RWPE1 (cell line): ENCODE data around the gene OTUD6A.

ENCODE experiments used
- CTCF ChIA-PET: fragments of 350-600 bp; sonication (Branson Sonifier 250); formaldehyde crosslinking; extraction: SDS; loops from one replicate; lab custom pipeline; 2021; lab: Yijun Ruan, JAX
- POLR2A ChIA-PET: fragments of 400-600 bp; formaldehyde crosslinking; extraction: SDS; loops from one replicate; lab custom pipeline; 2020; ENCODE audit warnings: antibody characterized with exemption; ENCODE audit not compliant: low non-redundant PET; lab: Yijun Ruan, JAX
- DNase-seq: peaks from one replicate; pipeline ENCODE4 v3.0.0; 2012; ENCODE audit warnings: low spot score
- H3K27ac ChIP-seq: fragments of 450-650 bp; 2 replicates; pipeline ENCODE4 v1.5.1; 2017
- CTCF ChIP-seq: fragments of 450-650 bp; conservative IDR thresholded peaks from 2 replicates; pipeline ENCODE4 v1.5.1; 2017; ENCODE audit warnings: low read depth, mild to moderate bottlenecking

OTUD6A gene

GRCh38 chrX:70034646-70035045 lies 27.6 kb upstream of the OTUD6A start:
- ChIA-PET POLR2A (no interaction called here), CTCF (interaction anchor here (0.7 kb wide), 1 partner anchor 62 kb away, joined by 3 read pairs; no protein-coding TSS in a partner anchor)
- no peak for DNase-seq
- no peak for TF ChIP-seq CTCF
- H3K27ac ChIP-seq, result no peak overlapping the region

GRCh38 chrX:70038515-70038914 lies 23.7 kb upstream of the OTUD6A start:
- no peak for TF ChIP-seq CTCF
- H3K27ac ChIP-seq, result no peak overlapping the region
- CTCF ChIA-PET, result interaction anchor here (0.6 to 1.1 kb wide), 3 partner anchors 8 to 1934 kb away, joined by 3 read pairs; no protein-coding TSS in a partner anchor
- no peak for DNase-seq
- POLR2A ChIA-PET, result no interaction called here

- POLR2A ChIA-PET, result no interaction called here
- CTCF ChIA-PET, result interaction anchor here (0.6 to 1.1 kb wide), 3 partner anchors 8 to 1933 kb away, joined by 3 read pairs; no protein-coding TSS in a partner anchor
These were observed 23.3 kb upstream of the OTUD6A start for GRCh38 chrX:70038951-70039350.

GRCh38 chrX:70039758-70040157 lies 22.5 kb upstream of the OTUD6A start:
- ChIA-PET CTCF (interaction anchor here (0.7 kb wide), 1 partner anchor 56 kb away, joined by 3 read pairs; no protein-coding TSS in a partner anchor), POLR2A (no interaction called here)
- no peak overlapping the region for H3K27ac ChIP-seq
- no peak for TF ChIP-seq CTCF
- no peak for DNase-seq

More at GRCh38 chrX:70038951-70039350, 23.3 kb upstream of the OTUD6A start:
- no peak for TF ChIP-seq CTCF
- no peak for DNase-seq
- H3K27ac ChIP-seq, result no peak overlapping the region

GRCh38 chrX:70041993-70042392 lies 20.3 kb upstream of the OTUD6A start:
- DNase-seq, result no peak
- no peak overlapping the region for H3K27ac ChIP-seq
- CTCF ChIA-PET, result interaction anchor here (0.6 kb wide), 1 partner anchor 1329 kb away, joined by 3 read pairs; no protein-coding TSS in a partner anchor
- POLR2A ChIA-PET, result no interaction called here
- no peak for TF ChIP-seq CTCF

GRCh38 chrX:70042399-70043371 lies 19.6 kb upstream of the OTUD6A start:
- no peak overlapping the region for H3K27ac ChIP-seq
- POLR2A ChIA-PET, result no interaction called here
- CTCF ChIA-PET, result no interaction called here
- no peak for TF ChIP-seq CTCF
- DNase-seq, result no peak
